Fibroblast of peridontal ligament (primary cell): ENCODE measurements around the gene SLC10A1.

Experiments
- DNase-seq: peaks from one replicate; pipeline ENCODE4 v3.0.0-alpha.2; 2010; ENCODE audit errors: extremely low read depth

The SLC10A1 gene

DNA sequence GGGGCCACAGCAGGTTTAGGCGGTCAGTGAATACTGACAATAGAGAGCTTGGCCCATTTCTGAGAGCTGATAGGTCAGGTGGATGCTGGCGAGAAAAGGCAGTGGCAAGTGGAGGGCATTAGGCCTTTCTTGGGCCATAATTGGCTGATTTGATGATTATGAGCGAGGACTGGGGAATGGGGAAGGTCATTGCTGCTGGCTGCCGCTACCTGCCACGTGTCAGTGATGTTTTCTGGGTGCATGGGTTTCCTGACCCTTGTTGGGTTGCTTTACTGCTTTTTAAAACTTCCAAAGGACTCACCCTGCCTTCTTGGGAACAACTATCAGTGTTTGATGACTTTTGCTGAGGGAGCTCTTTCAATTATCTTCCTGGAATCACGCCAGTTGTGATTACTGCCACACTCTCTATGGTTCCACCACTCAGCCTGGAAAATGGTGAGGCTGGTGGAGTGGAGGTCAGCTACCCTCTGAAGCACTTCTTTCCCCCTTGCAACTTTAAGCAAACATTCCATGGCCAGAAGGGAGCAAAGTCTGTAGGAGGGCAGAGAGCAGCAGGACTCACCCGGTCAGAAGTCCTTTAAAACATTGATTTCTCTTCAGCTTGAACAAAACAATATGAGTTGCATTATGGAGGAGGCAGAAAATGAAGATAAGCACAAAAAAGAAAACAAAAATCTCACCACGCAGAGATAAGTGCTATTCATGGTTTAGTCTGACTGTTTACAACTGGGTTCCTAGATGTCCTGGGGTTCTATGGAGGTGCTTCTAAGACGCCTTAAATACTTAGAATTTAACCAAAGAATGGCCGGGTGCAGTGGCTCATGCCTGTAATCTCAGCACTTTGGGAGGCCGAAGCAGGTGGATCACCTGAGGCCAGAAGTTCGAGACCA, 12.1 kb upstream of the SLC10A1 start:
- no peak for DNase-seq

DNA sequence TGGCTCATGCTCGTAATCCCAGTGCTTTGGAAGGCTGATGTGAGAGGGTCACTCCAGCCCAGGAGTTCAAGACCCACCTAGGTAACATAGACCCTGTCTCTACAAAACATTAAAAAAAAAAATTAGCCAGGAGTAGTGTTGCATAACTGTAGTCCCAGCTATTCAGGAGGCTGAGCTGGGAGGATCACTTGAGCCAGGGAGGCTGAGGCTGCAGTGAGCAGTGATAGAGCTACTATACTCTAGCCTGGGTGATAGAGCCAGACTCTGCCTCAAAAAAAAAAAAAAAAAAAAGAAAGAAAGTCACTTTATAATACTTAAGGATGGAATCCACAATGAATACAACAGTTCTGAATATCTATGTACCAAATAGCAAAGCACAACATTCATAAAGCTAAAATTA, 10.2 kb upstream of the SLC10A1 start:
- DNase-seq, result no peak

DNA sequence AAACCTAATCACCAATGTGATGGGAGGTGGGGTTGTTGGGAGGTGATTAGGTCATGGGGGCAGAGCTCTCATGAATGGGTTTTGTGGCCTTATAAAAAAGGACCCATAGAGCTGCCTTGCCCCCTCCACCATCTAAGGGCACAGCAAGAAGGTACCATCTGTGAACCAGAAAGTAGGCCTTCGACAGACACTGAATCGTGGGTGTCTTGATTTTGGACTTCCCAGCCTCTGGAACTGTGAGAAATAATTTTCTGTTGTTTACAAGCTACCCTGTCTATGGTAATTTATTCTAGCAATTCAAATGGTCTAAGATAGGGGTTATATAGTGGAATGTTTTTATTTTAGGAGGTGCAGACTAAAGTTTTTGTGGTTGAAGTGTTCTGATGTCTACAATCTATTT, 7.9 kb upstream of the SLC10A1 start:
- no peak for DNase-seq

DNA sequence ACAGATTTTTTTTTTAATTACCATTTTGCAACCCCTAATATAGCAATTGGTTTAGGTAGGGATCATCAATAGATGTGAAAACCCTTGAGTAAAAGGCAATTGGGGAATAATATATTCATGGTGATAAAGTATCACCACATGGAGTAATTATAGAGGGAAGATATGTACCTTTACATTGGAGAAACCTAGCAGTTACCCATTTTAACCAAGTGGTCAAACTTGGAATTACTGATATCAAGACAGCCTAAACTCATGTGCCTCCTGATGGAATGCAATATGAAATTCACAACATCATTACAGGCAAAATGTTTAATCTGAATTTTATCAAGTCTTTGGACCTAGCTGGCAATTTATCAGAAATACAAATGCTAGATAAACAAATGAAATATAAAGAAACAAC, 6.7 kb upstream of the SLC10A1 start:
- no peak for DNase-seq

DNA sequence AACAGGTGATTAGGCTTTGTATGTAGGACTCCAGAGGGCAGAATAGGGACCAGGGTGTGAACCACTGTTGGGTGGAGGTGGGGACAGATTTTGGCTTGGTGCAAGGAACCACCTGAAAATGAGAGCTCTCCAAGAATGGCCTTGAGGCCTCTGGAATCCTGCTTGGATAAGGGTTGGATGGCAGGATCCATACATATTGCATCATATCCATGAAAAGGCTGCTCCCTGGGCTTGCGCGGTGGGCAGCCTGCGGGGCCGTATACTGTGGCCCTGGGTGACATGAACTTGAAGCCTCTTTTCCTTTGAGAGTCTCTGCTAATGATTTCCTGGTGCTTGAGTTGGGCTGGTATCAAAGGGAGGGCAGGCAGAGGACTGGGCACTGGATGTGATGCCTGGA, 1.3 kb upstream of the SLC10A1 start:
- no peak for DNase-seq

DNA sequence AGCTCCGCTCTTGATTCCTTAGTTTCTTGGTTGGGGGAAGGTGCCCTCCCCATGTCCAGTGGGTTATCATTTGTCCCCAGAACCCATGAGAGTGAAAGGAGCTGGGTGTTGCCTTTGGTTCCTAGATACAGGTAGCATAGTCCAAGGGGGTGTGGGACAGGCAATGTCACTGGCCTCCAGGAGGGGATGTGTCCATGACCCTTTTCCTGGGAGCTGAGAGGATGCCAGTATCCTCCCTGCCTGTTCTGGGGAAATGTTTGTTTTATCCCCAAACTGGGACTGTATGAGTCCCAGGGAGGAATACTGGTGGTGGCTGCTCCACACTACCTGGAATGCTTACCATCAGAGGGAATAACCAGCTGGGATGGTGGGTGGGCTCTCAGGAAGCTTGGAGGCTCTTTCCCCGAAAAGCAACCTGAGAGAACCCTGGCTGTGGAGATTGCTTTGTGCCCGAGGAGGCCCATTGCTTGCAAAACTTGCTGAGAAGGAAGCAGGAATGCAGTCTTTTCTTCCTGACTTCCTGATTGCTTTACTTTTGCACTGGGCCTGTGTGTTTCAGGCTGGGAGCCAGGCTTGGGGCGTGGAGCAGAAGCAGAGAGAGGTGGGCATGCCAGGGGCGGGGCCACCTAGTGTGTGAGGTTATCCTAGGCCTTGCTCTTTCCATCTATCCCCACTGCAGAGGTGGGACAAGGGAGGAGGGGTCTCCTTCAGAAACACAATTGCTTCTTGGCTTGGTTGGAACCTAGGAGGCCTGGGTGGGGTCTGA, 715 bp upstream of the SLC10A1 start:
- no peak for DNase-seq

DNA sequence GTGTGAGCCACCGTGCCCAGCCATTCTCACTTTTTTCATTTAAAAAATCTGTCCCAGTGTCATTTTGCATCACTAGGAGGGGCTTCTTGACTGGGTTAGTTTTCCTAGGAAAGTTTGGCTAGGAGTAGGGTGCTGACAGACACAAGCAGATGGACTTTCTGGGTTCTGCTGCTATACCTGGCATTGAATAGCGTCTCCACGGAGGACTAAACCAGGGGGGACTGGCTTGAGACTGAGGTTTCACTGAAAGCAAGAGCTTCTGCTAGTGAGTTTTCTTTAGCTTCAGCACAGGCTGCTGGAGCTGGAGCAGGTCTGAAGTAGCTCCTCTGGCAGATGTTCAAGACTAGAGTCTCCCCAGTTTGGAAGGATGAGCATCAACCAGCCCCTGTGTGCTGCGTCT, 1.4 kb downstream of the SLC10A1 start:
- no peak for DNase-seq

DNA sequence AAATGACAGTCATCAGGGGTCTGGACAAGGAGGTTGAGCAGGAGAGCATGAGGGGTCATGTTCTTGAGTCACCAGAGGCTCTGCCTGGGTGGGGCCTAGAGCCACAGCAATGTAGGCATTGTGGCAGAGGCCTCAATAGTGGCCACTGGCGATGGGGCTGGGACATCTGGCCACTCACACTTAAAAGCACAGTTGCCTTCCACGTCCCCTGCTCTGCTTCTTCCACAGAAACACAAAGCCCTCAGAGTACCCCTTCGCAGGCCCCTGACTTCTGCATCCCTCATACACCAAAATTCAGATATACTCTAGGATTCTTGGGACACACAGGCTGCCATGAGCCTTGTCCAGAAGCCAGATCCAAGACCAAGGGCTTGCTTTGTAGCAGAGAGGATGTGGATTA, 2.2 kb downstream of the SLC10A1 start:
- DNase-seq, result no peak

DNA sequence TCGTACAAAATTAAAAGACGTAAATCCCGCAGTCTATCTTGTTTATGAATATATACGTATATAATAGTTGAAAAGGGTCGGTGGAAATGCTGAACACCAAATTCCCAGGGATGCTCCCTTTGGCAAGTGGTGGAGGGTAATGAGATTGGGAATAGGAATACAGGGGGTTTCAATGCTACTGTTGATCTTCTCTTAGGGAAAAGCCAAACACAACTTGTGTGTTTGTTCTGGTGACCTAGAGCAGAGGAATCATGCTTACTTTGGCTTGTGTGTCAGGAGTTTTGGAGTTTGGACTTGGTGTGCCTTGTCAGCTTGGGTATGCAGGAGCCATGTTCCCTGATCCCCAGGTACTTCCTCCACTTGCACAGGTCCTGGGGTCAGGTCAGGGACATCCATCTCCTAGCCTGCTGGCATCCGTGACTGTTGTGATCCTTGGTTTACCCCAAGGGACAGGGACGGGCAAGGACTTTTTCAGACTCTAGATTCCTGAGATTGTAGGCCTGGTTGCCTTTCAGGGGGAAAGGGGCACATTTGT, 4.1 kb downstream of the SLC10A1 start:
- no peak for DNase-seq

DNA sequence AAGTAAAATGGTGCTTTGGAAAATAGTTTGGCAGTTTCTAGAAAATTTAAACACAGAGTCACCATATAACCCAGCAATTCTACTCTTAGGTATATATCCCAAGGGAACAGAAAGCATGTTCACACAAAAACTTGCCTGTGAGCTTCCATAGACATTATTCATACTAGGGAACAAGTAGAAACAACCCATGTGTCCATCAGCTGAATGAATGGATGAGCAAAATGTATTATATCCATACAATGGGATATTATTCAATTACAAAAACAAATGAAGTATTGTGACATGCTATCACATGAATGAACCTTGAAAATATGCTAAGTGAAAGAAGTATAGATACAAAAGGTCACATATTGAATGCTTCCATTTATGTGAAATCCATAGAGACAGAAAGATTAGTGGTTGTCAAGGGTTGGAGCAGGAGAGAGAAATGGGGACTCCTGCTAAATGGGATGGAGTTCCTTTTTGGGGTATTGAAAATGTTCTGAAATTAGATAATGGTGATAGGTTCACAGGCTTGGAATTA, 7.9 kb downstream of the SLC10A1 start:
- no peak for DNase-seq

DNA sequence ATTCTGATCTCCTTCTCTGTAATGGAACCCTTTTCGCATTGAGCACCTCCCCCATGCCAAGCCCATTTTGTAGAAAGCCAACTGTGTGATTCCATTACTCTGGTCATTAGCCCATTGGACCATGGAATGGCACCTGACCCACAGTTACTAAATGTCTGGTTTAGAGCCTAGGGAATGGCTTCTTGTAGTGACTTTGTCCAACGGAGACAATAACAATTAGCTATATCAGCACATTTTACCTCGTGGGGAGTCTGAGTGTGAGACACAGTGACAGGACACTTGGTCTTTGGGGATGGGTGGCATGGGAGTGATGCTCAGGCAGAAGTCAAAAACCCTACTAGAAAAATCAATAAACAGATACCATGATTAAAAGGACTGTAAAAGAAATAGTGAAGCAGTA, 10.4 kb downstream of the SLC10A1 start:
- no peak for DNase-seq

DNA sequence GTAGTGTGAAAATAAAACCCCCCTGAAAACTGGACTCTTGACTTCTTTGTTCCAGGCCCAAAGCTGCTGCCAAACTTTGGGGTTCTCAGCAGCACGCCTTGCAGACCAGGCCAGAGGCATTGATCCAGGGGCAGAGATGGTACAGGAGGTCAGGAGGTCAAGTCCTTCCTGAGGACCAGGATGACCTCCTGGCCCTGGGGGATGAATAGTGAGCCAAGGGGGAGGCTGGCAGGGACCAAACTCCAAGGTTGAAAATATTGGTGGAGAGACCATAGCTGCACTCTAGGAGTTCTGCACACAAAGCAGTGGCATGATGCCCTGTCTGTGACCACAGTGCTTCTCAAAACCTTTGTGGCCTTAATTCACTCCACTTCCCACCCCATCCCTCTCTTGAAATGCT, 12.1 kb downstream of the SLC10A1 start:
- no peak for DNase-seq

DNA sequence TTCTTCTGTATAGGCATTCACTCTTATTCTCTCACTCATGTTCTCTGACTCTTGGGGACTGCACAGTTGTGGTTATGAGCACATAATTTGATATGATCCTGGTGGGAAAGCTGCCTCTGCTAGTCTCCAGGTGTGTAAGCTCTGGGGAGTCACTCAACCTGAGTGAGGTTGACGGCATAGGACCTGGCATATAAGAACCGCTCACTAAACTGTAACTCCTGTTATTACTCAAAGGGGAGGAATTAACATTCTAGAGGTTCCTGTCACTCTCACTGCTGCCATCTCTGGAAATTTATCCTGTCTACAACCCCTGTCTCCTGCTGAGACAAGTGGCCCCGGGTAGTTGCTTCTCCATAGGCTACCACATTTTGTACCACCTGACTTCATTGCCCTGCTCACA, 16.1 kb downstream of the SLC10A1 start:
- DNase-seq, result no peak

DNA sequence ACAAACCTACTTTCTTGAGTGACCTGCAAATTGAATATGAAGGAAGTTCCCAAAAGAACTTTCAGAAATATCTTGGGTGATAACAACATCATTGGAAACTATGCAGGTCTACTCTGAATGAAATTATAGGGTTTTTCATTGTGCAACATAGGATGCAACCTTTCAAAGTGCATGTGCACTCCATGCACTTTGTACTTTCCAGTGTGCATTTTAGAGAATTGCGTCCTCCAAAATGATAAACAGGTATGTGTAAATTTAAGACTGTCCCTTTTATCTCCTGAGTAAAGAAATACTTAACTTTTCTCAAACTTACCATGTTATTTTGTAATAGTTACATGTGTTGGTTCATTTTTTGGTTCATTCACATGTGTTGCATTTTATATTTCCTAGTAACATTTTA, 16.9 kb downstream of the SLC10A1 start:
- no peak for DNase-seq

DNA sequence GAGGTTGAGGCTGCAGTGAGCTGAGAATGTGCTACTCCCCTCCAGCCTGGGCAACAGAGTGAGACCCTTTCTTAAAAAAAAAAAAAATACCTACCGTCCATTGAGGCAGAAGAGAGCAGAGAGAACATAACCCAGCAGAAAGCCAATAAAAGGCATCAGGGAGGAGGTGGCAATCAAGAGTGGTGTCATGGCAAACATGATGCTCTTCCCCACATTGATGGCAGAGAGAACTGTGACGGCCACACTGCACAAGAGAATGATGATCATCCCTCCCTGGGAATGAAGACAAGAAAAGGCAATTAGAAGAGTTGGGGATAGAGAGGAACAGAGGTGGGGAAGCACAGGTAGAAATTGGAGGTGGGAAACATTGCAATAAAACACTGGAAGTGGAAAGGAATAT, 18.0 kb downstream of the SLC10A1 start:
- DNase-seq, result no peak

DNA sequence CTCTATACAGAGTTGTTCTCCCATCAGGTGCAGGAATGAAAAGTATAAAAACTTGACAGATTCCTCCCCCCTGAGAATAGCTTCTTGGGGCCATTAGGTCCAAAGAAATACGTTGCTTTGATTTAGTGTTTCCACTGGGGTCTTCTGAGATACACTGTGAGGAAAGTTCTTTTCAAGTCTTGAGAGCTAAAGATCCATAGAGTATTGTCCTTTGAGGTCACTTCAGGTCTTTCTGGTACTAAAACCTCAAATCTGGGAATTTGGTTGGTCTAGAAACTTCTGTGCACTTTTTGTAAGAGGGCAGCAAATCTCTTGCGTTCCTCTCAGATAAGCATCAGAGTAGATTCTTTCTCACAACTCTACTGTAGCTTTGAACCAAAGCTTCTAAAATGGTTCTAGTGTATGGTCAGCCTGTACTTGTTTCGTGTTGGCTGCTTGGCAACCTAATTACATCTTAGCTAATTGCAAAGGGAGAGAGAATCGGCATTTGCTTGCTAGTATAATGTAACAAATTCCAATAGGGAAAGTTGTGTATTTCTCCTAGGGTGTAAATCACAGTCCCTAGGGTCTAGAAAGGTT, 20.1 kb downstream of the SLC10A1 start:
- DNase-seq, result no peak

DNA sequence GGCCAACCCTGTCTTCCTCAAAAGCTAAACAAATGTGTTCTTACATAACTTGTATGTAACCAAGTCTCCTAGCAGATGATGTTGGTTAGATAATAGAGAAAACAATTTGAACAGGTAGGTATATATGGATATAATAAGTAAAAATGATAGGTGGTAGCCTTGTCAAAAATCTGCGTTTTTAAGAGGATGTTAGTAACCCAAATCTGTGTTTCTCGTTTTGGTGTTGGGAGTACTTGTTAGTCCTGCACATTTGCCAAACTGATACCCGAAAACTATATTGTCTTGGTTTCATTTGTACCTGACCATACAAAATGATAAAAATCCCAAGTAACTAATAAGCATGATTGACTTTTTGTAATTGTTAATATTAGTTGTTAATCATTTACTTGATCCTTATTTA, 22.0 kb downstream of the SLC10A1 start:
- no peak for DNase-seq

DNA sequence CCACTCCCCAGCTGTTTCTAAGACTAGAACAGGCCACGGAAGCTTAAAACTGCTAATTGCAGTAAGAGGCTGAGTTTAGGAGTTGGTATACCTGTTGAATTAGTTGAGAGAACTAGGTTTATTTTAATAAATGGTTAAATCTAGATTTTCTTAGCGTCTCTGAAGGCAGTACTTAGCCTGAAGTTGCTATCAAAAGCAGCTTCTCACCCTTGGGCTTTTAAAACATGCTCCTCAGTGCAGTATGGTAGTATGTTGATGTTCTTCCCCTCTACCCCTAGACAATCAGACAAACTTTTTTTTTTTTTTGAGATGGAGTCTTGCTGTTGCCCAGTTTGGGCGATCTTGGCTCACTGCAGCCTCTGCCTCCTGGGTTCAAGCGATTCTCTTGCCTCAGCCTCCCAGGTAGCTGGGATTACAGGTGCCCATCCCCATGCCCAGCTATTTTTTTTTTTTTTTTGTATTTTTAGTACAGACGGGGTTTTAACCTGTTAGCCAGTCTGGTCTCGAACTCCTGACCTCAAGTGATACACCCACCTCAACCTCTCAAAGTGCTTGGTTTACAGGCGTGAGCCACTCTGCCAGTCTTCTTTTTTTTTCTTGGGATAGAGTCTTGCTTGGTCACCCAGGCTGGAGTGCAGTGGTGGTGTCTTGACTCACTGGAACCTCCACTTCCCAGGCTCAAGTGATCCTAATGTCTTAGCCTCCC, 23.3 kb downstream of the SLC10A1 start:
- no peak for DNase-seq

DNA sequence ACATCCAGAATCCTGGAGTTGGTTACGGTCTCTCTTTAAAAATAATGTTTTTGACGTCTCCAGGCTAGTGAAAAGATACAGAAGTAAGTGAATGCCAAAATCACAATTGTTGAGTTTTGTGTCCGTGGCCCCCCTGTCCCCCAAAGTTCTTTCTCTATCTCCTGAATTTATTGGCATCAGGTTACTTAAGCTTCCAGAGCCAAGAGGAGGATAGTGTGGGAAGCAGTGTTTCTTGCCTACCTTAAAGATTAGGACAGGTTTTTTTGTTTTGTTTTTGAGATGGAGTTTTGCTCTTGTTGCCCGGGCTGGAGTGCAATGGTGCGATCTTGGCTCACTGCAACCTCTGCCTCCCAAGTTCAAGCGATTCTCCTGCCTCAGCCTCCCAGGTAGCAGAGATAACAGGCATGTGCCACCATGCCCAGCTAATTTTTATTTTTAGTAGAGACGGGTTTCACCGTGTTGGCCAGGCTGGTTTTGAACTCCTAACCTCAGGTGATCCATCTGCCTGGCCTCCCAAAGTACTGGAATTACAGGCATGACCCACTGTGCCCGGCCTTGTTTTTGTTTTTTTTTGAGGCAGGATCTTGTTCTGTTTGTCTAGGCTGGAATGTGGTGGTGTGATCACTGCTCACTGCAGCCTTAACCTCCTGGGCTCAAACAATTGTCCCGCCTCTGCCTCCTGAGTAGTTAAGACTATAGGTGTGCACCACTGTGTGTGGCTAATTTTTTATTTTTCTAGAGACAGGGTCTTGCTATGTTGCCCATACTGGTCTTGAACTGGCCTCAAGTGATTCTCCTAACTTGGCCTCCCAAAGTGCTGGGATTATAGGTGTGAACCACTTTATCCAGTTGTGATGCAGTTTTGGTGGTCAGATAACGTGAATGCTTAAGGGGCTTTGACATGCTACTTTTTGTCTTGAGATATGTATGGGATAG, 24.7 kb downstream of the SLC10A1 start:
- DNase-seq, result no peak

DNA sequence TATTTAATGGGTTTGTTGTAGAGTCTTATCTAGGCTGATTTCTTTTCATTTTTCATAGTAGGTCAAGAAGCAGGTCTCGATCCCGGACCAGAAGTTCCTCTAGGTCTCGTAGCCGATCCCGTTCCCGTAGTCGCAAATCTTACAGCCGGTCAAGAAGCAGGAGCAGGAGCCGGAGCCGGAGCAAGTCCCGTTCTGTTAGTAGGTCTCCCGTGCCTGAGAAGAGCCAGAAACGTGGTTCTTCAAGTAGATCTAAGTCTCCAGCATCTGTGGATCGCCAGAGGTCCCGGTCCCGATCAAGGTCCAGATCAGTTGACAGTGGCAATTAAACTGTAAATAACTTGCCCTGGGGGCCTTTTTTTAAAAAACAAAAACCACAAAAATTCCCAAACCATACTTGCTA, 25.9 kb downstream of the SLC10A1 start:
- no peak for DNase-seq

DNA sequence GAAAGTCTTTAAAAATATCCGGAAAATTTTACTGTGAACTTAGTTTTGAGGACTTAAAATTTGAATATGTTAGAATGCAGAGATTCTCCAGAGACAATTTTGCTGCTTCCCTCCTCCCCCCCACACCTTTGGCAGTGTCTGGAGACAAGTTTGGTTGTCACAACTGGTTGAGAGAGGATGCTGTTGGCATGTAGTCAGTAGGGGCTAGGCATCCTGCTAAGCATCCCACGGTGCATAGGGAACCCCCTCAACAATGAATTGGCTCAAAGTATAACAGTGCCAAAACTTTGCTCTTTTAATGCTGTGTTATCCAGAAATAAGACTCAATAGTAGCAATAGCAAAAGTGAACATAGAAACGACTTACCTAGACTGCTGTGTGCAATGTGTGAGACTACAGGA, 26.5 kb downstream of the SLC10A1 start:
- DNase-seq, result no peak
